HepG2 (cell line): ENCODE results near the gene TMEM184C. TPM values are rescaled to one million over a fixed set of nuclear protein-coding genes. Genes with fewer than 3 reads are reported as not detected.
A peak's percentile ranks its signal among the peaks of the same experiment; 100 is the strongest.

ENCODE experiments used
- EP300 ChIP-seq, 3 experiments: sonication (generic) in 1 of 3; formaldehyde crosslinking in 1 of 3; IDR thresholded peaks; 2 replicates each; pipeline versions ENCODE4 v1.5.1 to v1.6.1; 2011 to 2020; ENCODE audit warnings: low read depth in 2 of 3, low read length in 2 of 3, borderline replicate concordance in 1 of 3, improper control_type of control experiment in 1 of 3, mild to moderate bottlenecking in 1 of 3, missing genetic modification reagents in 1 of 3, moderate library complexity in 1 of 3
- HNF4A ChIP-seq: sonication (generic); formaldehyde crosslinking; IDR thresholded peaks from 2 replicates; pipeline ENCODE4 v1.4.0; 2020; ENCODE audit warnings: missing genetic modification reagents
- KAT2B ChIP-seq: fragments of 150-350 bp; IDR thresholded peaks from 2 replicates; pipeline ENCODE4 v1.6.1; 2014; ENCODE audit warnings: low read depth, low read length, borderline replicate concordance
- MEIS1 ChIP-seq: sonication (generic); formaldehyde crosslinking; IDR thresholded peaks from 2 replicates; pipeline ENCODE4 v1.9.0; 2021; ENCODE audit warnings: mild to moderate bottlenecking, missing genetic modification reagents, moderate library complexity, borderline replicate concordance
- MXI1 ChIP-seq: IDR thresholded peaks from 3 replicates; pipeline ENCODE4 v1.6.1; 2012; ENCODE audit warnings: low read depth, low read length, inconsistent platforms, borderline replicate concordance
- POLR2AphosphoS5 ChIP-seq: IDR thresholded peaks from 2 replicates; pipeline ENCODE4 v1.6.1; 2012; ENCODE audit warnings: low read depth, low read length
- SPEN ChIP-seq: sonication (generic); formaldehyde crosslinking; IDR thresholded peaks from 2 replicates; pipeline ENCODE4 v1.5.1; 2020; ENCODE audit warnings: low read depth, mild to moderate bottlenecking, missing genetic modification reagents
- YY1 ChIP-seq: IDR thresholded peaks from 2 replicates; pipeline ENCODE4 v1.6.1; 2011; ENCODE audit warnings: low read length, low read depth, moderate library complexity, mild to moderate bottlenecking; ENCODE audit not compliant: insufficient read depth, insufficient replicate concordance
- ZNF550 ChIP-seq: sonication (generic); formaldehyde crosslinking; IDR thresholded peaks from 2 replicates; pipeline ENCODE4 v1.4.0; 2020; ENCODE audit warnings: mild to moderate bottlenecking, missing genetic modification reagents, borderline replicate concordance
- polyA plus RNA-seq, 8 experiments: library from polyadenylated mRNA; depleted of rRNA in 3 of 8; stranded (reverse) in 7 of 8; unstranded in 1 of 8; fragments of >200 nt; fragmentation: Illumina TruSeq in 4 of 8; extraction: Trizol in 4 of 8; gene quantifications; 2 replicates each; pipeline versions ENCODE4 v1.2.1 to v1.2.3, GENCODE V29; 2011 to 2016; ENCODE audit warnings: low read depth in 4 of 8, missing spikeins in 1 of 8, mixed read lengths in 1 of 8; ENCODE audit not compliant: insufficient read depth in 1 of 8
- total RNA-seq, 5 experiments: library from RNA; depleted of rRNA; stranded (reverse); fragments of >200 nt; fragmentation: Illumina TruSeq; extraction: Trizol; gene quantifications; 2 replicates each; pipeline ENCODE4 v1.2.3, GENCODE V29; 2016; ENCODE audit warnings: low read depth in 1 of 5
- TF ChIP-seq, protein P1 (sequence below): sonication (generic); formaldehyde crosslinking; IDR thresholded peaks from 2 replicates; pipeline ENCODE4 v1.4.0; 2020; ENCODE audit warnings: mild to moderate bottlenecking, low read depth, missing genetic modification reagents
- TF ChIP-seq, protein P2 (sequence below): sonication (generic); formaldehyde crosslinking; IDR thresholded peaks from 2 replicates; pipeline ENCODE4 v1.4.0; 2020; ENCODE audit warnings: mild to moderate bottlenecking, missing genetic modification reagents, borderline replicate concordance
- TF ChIP-seq, protein P3 (sequence below): sonication (generic); formaldehyde crosslinking; IDR thresholded peaks from 2 replicates; pipeline ENCODE4 v1.4.0; 2020; ENCODE audit warnings: missing genetic modification reagents, low read depth, mild to moderate bottlenecking, borderline replicate concordance
- TF ChIP-seq, protein P4 (sequence below): sonication (generic); formaldehyde crosslinking; IDR thresholded peaks from 2 replicates; pipeline ENCODE4 v1.5.0; 2020; ENCODE audit warnings: missing genetic modification reagents, mild to moderate bottlenecking, borderline replicate concordance

The TMEM184C gene
- total and polyA plus RNA-seq, 2 of the 13 experiments (the other 11 are each of a cell fraction or from before 2014, with no cell fraction given): 13.9 to 26.1 TPM

DNA sequence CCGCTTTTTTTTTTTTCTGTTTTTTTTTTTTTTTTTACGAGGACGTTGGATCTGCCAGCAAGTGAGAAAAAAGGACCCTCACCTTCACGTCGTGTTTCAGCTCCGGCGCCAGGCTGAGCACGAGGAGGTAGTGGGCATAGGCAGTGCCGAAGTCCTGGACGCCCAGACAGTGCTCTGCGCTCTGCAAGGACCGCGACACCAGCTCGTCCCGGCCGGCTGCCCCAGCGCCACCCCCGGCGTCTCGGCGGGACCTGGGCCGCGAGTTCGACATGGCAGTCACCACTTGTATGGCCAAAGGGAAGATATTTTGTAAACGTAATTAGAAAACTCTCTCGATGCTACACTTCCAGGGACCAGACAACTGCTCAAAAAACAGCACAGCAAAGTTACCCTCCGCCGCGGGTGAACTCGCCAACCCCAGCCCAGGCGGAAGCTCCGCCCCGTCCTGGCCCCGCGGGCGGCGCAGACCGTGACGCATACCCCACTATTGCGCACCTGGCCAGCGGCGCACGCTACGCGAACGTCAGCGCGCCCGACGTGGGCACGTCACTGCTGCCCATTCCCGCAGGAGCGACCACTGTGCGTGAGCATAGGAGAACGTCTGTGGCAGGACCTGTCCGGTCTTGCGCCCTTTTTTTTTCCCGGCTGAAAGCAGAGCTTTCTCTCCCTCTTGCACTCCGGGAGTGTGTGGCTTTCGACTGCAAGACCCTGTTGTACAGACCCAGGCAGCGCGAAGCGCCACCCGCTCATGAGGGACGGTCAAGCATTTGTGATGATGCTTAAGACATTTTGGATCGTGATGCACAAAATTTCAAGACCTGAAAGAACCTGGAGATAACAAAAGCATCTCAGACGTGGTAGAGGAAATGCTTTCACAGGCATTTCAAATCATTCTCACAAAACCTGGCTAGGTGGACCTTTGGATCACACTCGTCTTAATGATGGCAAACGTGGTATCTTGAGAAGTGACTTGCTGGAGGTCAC, 66.8 kb downstream of the TMEM184C start, which contains the start of gene PRMT9 (continued):
- TF ChIP-seq, protein P1, sequence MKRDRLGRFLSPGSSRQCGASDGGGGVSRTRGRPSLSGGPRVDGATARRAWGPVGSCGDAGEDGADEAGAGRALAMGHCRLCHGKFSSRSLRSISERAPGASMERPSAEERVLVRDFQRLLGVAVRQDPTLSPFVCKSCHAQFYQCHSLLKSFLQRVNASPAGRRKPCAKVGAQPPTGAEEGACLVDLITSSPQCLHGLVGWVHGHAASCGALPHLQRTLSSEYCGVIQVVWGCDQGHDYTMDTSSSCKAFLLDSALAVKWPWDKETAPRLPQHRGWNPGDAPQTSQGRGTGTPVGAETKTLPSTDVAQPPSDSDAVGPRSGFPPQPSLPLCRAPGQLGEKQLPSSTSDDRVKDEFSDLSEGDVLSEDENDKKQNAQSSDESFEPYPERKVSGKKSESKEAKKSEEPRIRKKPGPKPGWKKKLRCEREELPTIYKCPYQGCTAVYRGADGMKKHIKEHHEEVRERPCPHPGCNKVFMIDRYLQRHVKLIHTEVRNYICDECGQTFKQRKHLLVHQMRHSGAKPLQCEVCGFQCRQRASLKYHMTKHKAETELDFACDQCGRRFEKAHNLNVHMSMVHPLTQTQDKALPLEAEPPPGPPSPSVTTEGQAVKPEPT: peak; percentile 66; the same call in 1 of the 2 replicates
- TF ChIP-seq KAT2B (no peak), HNF4A (CRISPR knock-in tag) (0 out of 2 replicates have a peak, but pooled peaks have one; percentile 12), MEIS1 (peak; percentile 91; the same call in 1 of the 2 replicates), MXI1 (peak; percentile 60; the same call in 1 of the 3 replicates), SPEN (peak; percentile 97), ZNF550 (CRISPR knock-in tag) (no peak), POLR2AphosphoS5 (peak; percentile 98), YY1 (peak; percentile 57), EP300 (IDR thresholded peaks at IDR 0.05; ENCODE audit: low read depth in 2 of 2, low read length in 2 of 2) (no peak), EP300 (CRISPR knock-in tag; IDR thresholded peaks at IDR 0.05; ENCODE audit: borderline replicate concordance) (no peak)
- TF ChIP-seq, protein P2, sequence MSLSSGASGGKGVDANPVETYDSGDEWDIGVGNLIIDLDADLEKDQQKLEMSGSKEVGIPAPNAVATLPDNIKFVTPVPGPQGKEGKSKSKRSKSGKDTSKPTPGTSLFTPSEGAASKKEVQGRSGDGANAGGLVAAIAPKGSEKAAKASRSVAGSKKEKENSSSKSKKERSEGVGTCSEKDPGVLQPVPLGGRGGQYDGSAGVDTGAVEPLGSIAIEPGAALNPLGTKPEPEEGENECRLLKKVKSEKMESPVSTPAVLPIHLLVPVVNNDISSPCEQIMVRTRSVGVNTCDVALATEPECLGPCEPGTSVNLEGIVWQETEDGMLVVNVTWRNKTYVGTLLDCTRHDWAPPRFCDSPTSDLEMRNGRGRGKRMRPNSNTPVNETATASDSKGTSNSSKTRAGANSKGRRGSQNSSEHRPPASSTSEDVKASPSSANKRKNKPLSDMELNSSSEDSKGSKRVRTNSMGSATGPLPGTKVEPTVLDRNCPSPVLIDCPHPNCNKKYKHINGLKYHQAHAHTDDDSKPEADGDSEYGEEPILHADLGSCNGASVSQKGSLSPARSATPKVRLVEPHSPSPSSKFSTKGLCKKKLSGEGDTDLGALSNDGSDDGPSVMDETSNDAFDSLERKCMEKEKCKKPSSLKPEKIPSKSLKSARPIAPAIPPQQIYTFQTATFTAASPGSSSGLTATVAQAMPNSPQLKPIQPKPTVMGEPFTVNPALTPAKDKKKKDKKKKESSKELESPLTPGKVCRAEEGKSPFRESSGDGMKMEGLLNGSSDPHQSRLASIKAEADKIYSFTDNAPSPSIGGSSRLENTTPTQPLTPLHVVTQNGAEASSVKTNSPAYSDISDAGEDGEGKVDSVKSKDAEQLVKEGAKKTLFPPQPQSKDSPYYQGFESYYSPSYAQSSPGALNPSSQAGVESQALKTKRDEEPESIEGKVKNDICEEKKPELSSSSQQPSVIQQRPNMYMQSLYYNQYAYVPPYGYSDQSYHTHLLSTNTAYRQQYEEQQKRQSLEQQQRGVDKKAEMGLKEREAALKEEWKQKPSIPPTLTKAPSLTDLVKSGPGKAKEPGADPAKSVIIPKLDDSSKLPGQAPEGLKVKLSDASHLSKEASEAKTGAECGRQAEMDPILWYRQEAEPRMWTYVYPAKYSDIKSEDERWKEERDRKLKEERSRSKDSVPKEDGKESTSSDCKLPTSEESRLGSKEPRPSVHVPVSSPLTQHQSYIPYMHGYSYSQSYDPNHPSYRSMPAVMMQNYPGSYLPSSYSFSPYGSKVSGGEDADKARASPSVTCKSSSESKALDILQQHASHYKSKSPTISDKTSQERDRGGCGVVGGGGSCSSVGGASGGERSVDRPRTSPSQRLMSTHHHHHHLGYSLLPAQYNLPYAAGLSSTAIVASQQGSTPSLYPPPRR (CRISPR knock-in tag): no peak
- TF ChIP-seq, protein P3, sequence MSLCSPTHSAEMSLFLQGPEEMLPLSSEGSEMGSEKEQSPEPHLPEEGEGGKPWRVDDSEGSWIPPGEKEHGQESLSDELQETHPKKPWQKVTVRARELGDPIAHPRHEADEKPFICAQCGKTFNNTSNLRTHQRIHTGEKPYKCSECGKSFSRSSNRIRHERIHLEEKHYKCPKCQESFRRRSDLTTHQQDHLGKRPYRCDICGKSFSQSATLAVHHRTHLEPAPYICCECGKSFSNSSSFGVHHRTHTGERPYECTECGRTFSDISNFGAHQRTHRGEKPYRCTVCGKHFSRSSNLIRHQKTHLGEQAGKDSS: peak; percentile 86; the same call in 1 of the 2 replicates
- TF ChIP-seq, protein P4, sequence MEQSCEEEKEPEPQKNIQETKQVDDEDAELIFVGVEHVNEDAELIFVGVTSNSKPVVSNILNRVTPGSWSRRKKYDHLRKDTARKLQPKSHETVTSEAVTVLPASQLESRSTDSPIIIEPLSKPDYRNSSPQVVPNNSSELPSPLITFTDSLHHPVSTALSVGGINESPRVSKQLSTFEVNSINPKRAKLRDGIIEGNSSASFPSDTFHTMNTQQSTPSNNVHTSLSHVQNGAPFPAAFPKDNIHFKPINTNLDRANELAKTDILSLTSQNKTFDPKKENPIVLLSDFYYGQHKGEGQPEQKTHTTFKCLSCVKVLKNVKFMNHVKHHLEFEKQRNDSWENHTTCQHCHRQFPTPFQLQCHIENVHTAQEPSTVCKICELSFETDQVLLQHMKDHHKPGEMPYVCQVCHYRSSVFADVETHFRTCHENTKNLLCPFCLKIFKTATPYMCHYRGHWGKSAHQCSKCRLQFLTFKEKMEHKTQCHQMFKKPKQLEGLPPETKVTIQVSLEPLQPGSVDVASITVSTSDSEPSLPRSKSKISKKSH (CRISPR knock-in tag): peak; percentile 64; the same call in 1 of the 2 replicates
